DOHH2 (cell line): Measurements from ENCODE around the gene ANKMY1.
A peak's percentile ranks its signal among the peaks of the same experiment; 100 is the strongest.

Experiments used
- H3F3A ChIP-seq: fragments of 200-600 bp; sonication (generic), shearing (Covaris generic); 2 replicates; pipeline ENCODE4 v1.6.0; 2016; ENCODE audit warnings: antibody characterized with exemption, mild to moderate bottlenecking; ENCODE audit not compliant: control insufficient read depth, insufficient read depth
- H3K27ac ChIP-seq: fragments of 200-600 bp; sonication (generic); 2 replicates; pipeline ENCODE4 v1.5.1; 2014; ENCODE audit warnings: low read depth, mild to moderate bottlenecking, low read length, moderate library complexity
- H3K27me3 ChIP-seq: fragments of 200-600 bp; sonication (generic); 2 replicates; pipeline ENCODE4 v1.6.1; 2014; ENCODE audit warnings: mild to moderate bottlenecking, low read length, mixed read lengths; ENCODE audit not compliant: control insufficient read depth
- H3K36me3 ChIP-seq: fragments of 200-600 bp; sonication (generic); 2 replicates; pipeline ENCODE4 v1.6.1; 2014; ENCODE audit warnings: mild to moderate bottlenecking, low read length, moderate library complexity, mixed read lengths; ENCODE audit not compliant: control insufficient read depth
- H3K4me1 ChIP-seq: fragments of 200-600 bp; sonication (generic); 2 replicates; pipeline ENCODE4 v1.6.1; 2014; ENCODE audit warnings: mild to moderate bottlenecking, low read length, mixed read lengths; ENCODE audit not compliant: control insufficient read depth
- H3K4me2 ChIP-seq: fragments of 200-600 bp; sonication (generic); 2 replicates; pipeline ENCODE4 v1.6.0; 2014; ENCODE audit warnings: mild to moderate bottlenecking, low read length, moderate library complexity
- H3K4me3 ChIP-seq: fragments of 200-600 bp; sonication (generic); 2 replicates; pipeline ENCODE4 v1.5.1; 2014; ENCODE audit warnings: mild to moderate bottlenecking, low read length, mixed read lengths
- H3K79me2 ChIP-seq: fragments of 200-600 bp; sonication (generic); 2 replicates; pipeline ENCODE4 v1.6.1; 2014; ENCODE audit warnings: mild to moderate bottlenecking, low read length, mixed read lengths; ENCODE audit not compliant: control insufficient read depth
- H3K9me2 ChIP-seq: fragments of 200-600 bp; sonication (generic); replicated peaks from 2 replicates; pipeline ENCODE4 v1.6.1; 2014; ENCODE audit warnings: mild to moderate bottlenecking, low read length, mixed read lengths; ENCODE audit not compliant: control insufficient read depth
- H3K9me3 ChIP-seq: fragments of 200-600 bp; sonication (generic); 2 replicates; pipeline ENCODE4 v1.6.1; 2014; ENCODE audit warnings: antibody characterized with exemption, low read length, mixed read lengths; ENCODE audit not compliant: control insufficient read depth, insufficient read depth
- H4K20me1 ChIP-seq: fragments of 200-600 bp; sonication (generic); 2 replicates; pipeline ENCODE4 v1.6.0; 2014; ENCODE audit warnings: low read depth, mild to moderate bottlenecking, antibody characterized with exemption, low read length, moderate library complexity; ENCODE audit not compliant: control insufficient read depth, insufficient read depth
- EZH2phosphoT487 ChIP-seq: fragments of 200-600 bp; sonication (generic); IDR thresholded peaks from 2 replicates; pipeline ENCODE4 v1.6.1; 2017; ENCODE audit warnings: borderline replicate concordance, mild to moderate bottlenecking, antibody characterized with exemption, low read length, moderate library complexity, mixed read lengths
- TF ChIP-seq, protein P1 (sequence below): fragments of 200-600 bp; sonication (generic); IDR thresholded peaks from one replicate; pipeline ENCODE4 v1.5.1; 2014; ENCODE audit warnings: antibody characterized with exemption, mild to moderate bottlenecking, low read depth, low read length; ENCODE audit not compliant: poor library complexity, severe bottlenecking

Gene ANKMY1

DNA sequence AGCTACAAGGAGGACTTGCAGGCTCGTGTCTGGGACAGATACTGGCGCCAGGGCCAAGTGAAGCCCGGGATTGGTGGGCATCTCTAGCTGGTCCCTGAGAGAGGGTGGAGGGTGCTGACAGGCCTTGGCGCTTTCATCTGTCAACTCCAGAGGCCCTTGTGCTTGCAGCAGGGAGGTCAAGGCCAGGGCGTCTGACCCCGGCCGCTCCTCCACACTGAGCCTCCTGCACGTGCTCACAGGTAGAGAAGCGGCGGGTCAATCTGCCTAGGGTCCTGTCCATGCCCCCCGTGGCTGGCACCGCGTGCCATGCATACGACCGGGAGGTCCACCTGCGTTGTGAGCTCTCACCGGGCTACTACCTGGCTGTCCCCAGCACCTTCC lies 38.3 kb upstream of the ANKMY1 start:
- H3F3A ChIP-seq: no peaks in the 10 kb centered on the region
- H3K4me3 ChIP-seq: no peak overlapping the region
- no peaks in the 10 kb centered on the region for H4K20me1 ChIP-seq
- no peaks in the 10 kb centered on the region for H3K9me2 ChIP-seq
- peaks cover 25% of the 10 kb centered on the region for H3K36me3 ChIP-seq
- peaks cover 44% of the 10 kb centered on the region for H3K79me2 ChIP-seq
- no peaks in the 10 kb centered on the region for H3K27me3 ChIP-seq
- no peak for TF ChIP-seq EZH2phosphoT487
- TF ChIP-seq, protein P1, sequence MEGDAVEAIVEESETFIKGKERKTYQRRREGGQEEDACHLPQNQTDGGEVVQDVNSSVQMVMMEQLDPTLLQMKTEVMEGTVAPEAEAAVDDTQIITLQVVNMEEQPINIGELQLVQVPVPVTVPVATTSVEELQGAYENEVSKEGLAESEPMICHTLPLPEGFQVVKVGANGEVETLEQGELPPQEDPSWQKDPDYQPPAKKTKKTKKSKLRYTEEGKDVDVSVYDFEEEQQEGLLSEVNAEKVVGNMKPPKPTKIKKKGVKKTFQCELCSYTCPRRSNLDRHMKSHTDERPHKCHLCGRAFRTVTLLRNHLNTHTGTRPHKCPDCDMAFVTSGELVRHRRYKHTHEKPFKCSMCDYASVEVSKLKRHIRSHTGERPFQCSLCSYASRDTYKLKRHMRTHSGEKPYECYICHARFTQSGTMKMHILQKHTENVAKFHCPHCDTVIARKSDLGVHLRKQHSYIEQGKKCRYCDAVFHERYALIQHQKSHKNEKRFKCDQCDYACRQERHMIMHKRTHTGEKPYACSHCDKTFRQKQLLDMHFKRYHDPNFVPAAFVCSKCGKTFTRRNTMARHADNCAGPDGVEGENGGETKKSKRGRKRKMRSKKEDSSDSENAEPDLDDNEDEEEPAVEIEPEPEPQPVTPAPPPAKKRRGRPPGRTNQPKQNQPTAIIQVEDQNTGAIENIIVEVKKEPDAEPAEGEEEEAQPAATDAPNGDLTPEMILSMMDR: no peak
- no peak overlapping the region for H3K4me2 ChIP-seq
- H3K27ac ChIP-seq: no peak overlapping the region
- no peaks in the 10 kb centered on the region for H3K4me1 ChIP-seq
- no peaks in the 10 kb centered on the region for H3K9me3 ChIP-seq

DNA sequence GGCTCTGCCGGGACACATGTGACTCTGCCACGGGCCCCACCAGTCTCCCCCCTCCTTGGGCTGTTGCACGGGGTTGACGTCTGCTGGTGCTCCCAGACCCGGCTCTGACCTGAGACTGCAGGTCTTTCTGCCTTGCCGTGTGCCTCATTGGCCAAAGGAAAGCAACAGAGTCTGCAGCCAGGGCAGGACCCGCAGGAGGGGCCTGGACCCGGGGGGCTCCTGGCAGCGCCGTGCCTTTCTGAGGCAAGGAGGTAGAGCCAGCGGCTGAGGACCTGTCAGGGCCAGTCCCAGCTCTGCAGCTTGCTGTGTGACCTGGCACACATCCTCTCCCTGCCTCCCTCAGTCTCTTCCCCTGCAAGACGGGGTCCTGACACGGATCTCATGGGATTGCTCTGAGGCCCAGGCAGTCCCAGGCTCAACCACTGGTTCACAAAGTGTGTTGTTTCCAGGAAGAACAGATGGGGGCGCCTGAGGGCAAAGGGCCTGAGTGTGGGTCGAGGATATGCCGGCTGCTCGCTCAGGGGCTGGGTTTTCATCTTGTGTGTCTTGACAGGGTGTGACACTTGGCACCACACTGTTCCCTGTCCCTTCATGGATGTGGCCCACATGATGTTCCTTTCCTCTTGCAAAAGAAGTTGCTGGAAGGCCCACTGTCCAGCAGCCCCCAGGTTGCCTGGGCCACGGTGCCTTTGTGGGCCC lies 37.7 kb upstream of the ANKMY1 start:
- Histone ChIP-seq H3K4me1 (no peaks in the 10 kb centered on the region), H3K4me3 (no peak overlapping the region), H3F3A (no peaks in the 10 kb centered on the region), H4K20me1 (no peaks in the 10 kb centered on the region), H3K27ac (no peak overlapping the region), H3K79me2 (peaks cover 49% of the 10 kb centered on the region), H3K27me3 (no peaks in the 10 kb centered on the region), H3K36me3 (peaks cover 31% of the 10 kb centered on the region), H3K9me3 (no peaks in the 10 kb centered on the region), H3K4me2 (no peak overlapping the region), H3K9me2 (no peaks in the 10 kb centered on the region)
- no peak for TF ChIP-seq EZH2phosphoT487
- TF ChIP-seq, protein P1: peak; percentile 60

GRCh38 chr2:240594511-240595380 lies 37.0 kb upstream of the ANKMY1 start:
- Histone ChIP-seq H3K27ac (no peak overlapping the region), H3K9me3 (no peaks in the 10 kb centered on the region), H3K4me3 (no peak overlapping the region), H3K4me1 (no peaks in the 10 kb centered on the region), H3K9me2 (no peaks in the 10 kb centered on the region), H3K4me2 (no peak overlapping the region), H3K27me3 (no peaks in the 10 kb centered on the region), H4K20me1 (no peaks in the 10 kb centered on the region), H3K36me3 (peaks cover 39% of the 10 kb centered on the region), H3K79me2 (peaks cover 57% of the 10 kb centered on the region), H3F3A (no peaks in the 10 kb centered on the region)
- TF ChIP-seq, protein P1: no peak
- no peak for TF ChIP-seq EZH2phosphoT487
